SK-N-SH (cell line): ENCODE results near the gene RAB40C. TPM values are rescaled to one million over a fixed set of nuclear protein-coding genes. Genes with fewer than 3 reads are reported as not detected.

Experiments used
- CTCF ChIA-PET: fragments of 300-600, 350-600 bp; formaldehyde crosslinking; extraction: SDS; loops from one replicate; lab custom pipeline; 2021; lab: Yijun Ruan, JAX
- POLR2A ChIA-PET: fragments of 350-600 bp; sonication (Branson Sonifier 250); formaldehyde crosslinking; extraction: SDS; loops from one replicate; lab custom pipeline; 2020; ENCODE audit warnings: antibody characterized with exemption, inconsistent platforms; lab: Yijun Ruan, JAX
- DNase-seq: peaks from one replicate; pipeline ENCODE4 v3.0.0; 2012
- H2AFZ ChIP-seq: fragments of 200-600 bp; sonication (generic); 2 replicates; pipeline ENCODE4 v1.8.1; 2016; ENCODE audit warnings: antibody characterized with exemption, mild to moderate bottlenecking, low read depth
- H3F3A ChIP-seq: fragments of 200-600 bp; sonication (generic); replicated peaks from 2 replicates; pipeline ENCODE3; 2016; ENCODE audit warnings: antibody characterized with exemption, mild to moderate bottlenecking; ENCODE audit not compliant: insufficient read depth
- H3K27ac ChIP-seq, 2 experiments: fragments of 200-500 bp in 1 of 2; fragments of 200-600 bp in 1 of 2; sonication (Bioruptor generic) in 1 of 2; sonication (generic), shearing (Covaris generic) in 1 of 2; 2 replicates each; pipeline versions ENCODE4 v1.5.1 to v1.6.1; 2014 to 2016; ENCODE audit warnings: low read depth in 2 of 2, inconsistent platforms in 1 of 2, low read length in 1 of 2, mild to moderate bottlenecking in 1 of 2, mixed read lengths in 1 of 2
- H3K27me3 ChIP-seq: fragments of 200-600 bp; sonication (generic), shearing (Covaris generic); 2 replicates; pipeline ENCODE4 v1.6.1; 2016; ENCODE audit warnings: mixed run types; ENCODE audit not compliant: insufficient read depth
- H3K36me3 ChIP-seq, 2 experiments: fragments of 200-500 bp in 1 of 2; fragments of 200-600 bp in 1 of 2; sonication (Bioruptor generic) in 1 of 2; sonication (generic) in 1 of 2; replicated peaks in 1 of 2; 2 replicates each; pipeline versions ENCODE3 to v1.5.1; 2014 to 2016; ENCODE audit warnings: low read length in 1 of 2, mild to moderate bottlenecking in 1 of 2; ENCODE audit not compliant: insufficient read depth in 2 of 2, control insufficient read depth in 1 of 2
- H3K4me1 ChIP-seq, 2 experiments: fragments of 200-500 bp in 1 of 2; fragments of 200-600 bp in 1 of 2; sonication (Bioruptor generic) in 1 of 2; sonication (generic), shearing (Covaris generic) in 1 of 2; 2 replicates each; pipeline versions ENCODE4 v1.5.1 to v1.6.1; 2014 to 2016; ENCODE audit warnings: low read depth in 1 of 2, low read length in 1 of 2, mixed run types in 1 of 2; ENCODE audit not compliant: insufficient read depth in 2 of 2, control insufficient read depth in 1 of 2
- H3K4me2 ChIP-seq: fragments of 200-600 bp; sonication (generic), shearing (Covaris generic); 2 replicates; pipeline ENCODE4 v1.6.1; 2017; ENCODE audit warnings: mixed run types
- H3K4me3 ChIP-seq, 2 experiments: fragments of 200-500 bp in 1 of 2; fragments of 200-600 bp in 1 of 2; sonication (Bioruptor generic) in 1 of 2; sonication (generic), shearing (Covaris generic) in 1 of 2; 2 replicates each; pipeline versions ENCODE4 v1.5.1 to v1.8.1; 2014 to 2016; ENCODE audit warnings: low read depth in 2 of 2, inconsistent platforms in 1 of 2, low read length in 1 of 2, mild to moderate bottlenecking in 1 of 2, mixed read lengths in 1 of 2, moderate library complexity in 1 of 2
- H3K79me2 ChIP-seq: fragments of 200-600 bp; sonication (generic); 2 replicates; pipeline ENCODE4 v1.8.1; 2017; ENCODE audit warnings: mild to moderate bottlenecking; ENCODE audit not compliant: insufficient read depth
- H3K9ac ChIP-seq: fragments of 200-600 bp; sonication (generic); 2 replicates; pipeline ENCODE4 v1.6.1; 2017; ENCODE audit warnings: mixed run types
- H3K9me2 ChIP-seq: fragments of 200-600 bp; sonication (generic); 2 replicates; pipeline ENCODE4 v1.6.1; 2017; ENCODE audit warnings: mixed run types
- H3K9me3 ChIP-seq: fragments of 200-600 bp; sonication (generic); 2 replicates; pipeline ENCODE4 v1.6.1; 2017; ENCODE audit warnings: mixed run types, mild to moderate bottlenecking, moderate library complexity
- H4K20me1 ChIP-seq: fragments of 200-600 bp; sonication (generic); 2 replicates; pipeline ENCODE4 v1.6.1; 2017; ENCODE audit warnings: mild to moderate bottlenecking, mixed run types; ENCODE audit not compliant: insufficient read depth
- CHD2 ChIP-seq: fragments of 150-350 bp; IDR thresholded peaks from 2 replicates; pipeline ENCODE4 v1.6.1; 2018; ENCODE audit warnings: low read length; ENCODE audit not compliant: partially characterized antibody
- ELF1 ChIP-seq: IDR thresholded peaks from 2 replicates; pipeline ENCODE4 v1.4.0; 2012
- EP300 ChIP-seq, 2 experiments: IDR thresholded peaks; 2 replicates each; pipeline versions ENCODE4 v1.4.0 to v1.6.1; 2012; ENCODE audit warnings: borderline replicate concordance in 1 of 2, low read depth in 1 of 2, low read length in 1 of 2
- EZH2phosphoT487 ChIP-seq: fragments of 200-600 bp; sonication (generic); IDR thresholded peaks from 2 replicates; pipeline ENCODE4 v1.6.1; 2017; ENCODE audit warnings: low read depth, mixed run types, mild to moderate bottlenecking, antibody characterized with exemption, moderate library complexity, borderline replicate concordance
- FOXJ3 ChIP-seq: sonication (generic); formaldehyde crosslinking; IDR thresholded peaks from 2 replicates; pipeline ENCODE4 v1.5.1; 2020; ENCODE audit warnings: mild to moderate bottlenecking, missing genetic modification reagents
- FOXM1 ChIP-seq: IDR thresholded peaks from 2 replicates; pipeline ENCODE4 v1.4.0; 2012; ENCODE audit warnings: low read depth, mild to moderate bottlenecking
- GABPA ChIP-seq: IDR thresholded peaks from 2 replicates; pipeline ENCODE4 v1.4.0; 2012; ENCODE audit warnings: low read depth, mild to moderate bottlenecking
- MXI1 ChIP-seq: IDR thresholded peaks from 2 replicates; pipeline ENCODE4 v1.6.1; 2012; ENCODE audit warnings: mild to moderate bottlenecking, low read depth, low read length, improper control_type of control experiment
- NFIC ChIP-seq: IDR thresholded peaks from 2 replicates; pipeline ENCODE4 v1.4.0; 2012; ENCODE audit warnings: borderline replicate concordance
- POLR2AphosphoS5 ChIP-seq: IDR thresholded peaks from 2 replicates; pipeline ENCODE4 v1.6.1; 2012; ENCODE audit warnings: low read depth, low read length
- RAD21 ChIP-seq: IDR thresholded peaks from 2 replicates; pipeline ENCODE4 v1.6.1; 2012; ENCODE audit warnings: mild to moderate bottlenecking, low read length
- RCOR1 ChIP-seq: fragments of 150-350 bp; IDR thresholded peaks from 2 replicates; pipeline ENCODE4 v1.6.1; 2017; ENCODE audit warnings: antibody characterized with exemption, low read length
- RFX5 ChIP-seq: IDR thresholded peaks from 2 replicates; pipeline ENCODE4 v1.6.1; 2012; ENCODE audit warnings: mild to moderate bottlenecking, improper control_type of control experiment, low read length
- RXRA ChIP-seq: IDR thresholded peaks from 2 replicates; pipeline ENCODE4 v1.4.0; 2012; ENCODE audit warnings: low read depth, mild to moderate bottlenecking, borderline replicate concordance
- SIN3A ChIP-seq: IDR thresholded peaks from 2 replicates; pipeline ENCODE4 v1.6.1; 2012; ENCODE audit warnings: low read depth, mild to moderate bottlenecking, low read length, moderate library complexity, borderline replicate concordance
- SMC3 ChIP-seq: IDR thresholded peaks from 2 replicates; pipeline ENCODE4 v1.6.1; 2012; ENCODE audit warnings: low read depth, low read length, improper control_type of control experiment
- WGBS: methylation state at CpG from one replicate; pipeline ENCODE4 v1.1.6; 2017; ENCODE audit warnings: low lambda C conversion rate; 5-methylcytosine and 5-hydroxymethylcytosine counted together
- polyA plus RNA-seq, 3 experiments: library from polyadenylated mRNA; depleted of rRNA; stranded (reverse); fragments of >200 nt; gene quantifications; 2 replicates each; pipeline ENCODE4 v1.2.3, GENCODE V29; 2012
- TF ChIP-seq, protein P1 (sequence below): IDR thresholded peaks from 2 replicates; pipeline ENCODE4 v1.4.0; 2012; ENCODE audit warnings: low read depth
- TF ChIP-seq, protein P2 (sequence below): IDR thresholded peaks from 2 replicates; pipeline ENCODE4 v1.4.0; 2012; ENCODE audit warnings: low read depth, borderline replicate concordance
- TF ChIP-seq, protein P3 (sequence below): fragments of 150-350 bp; IDR thresholded peaks from 2 replicates; pipeline ENCODE4 v1.6.1; 2016; ENCODE audit warnings: mild to moderate bottlenecking, low read depth, low read length
- TF ChIP-seq, protein P4 (sequence below): IDR thresholded peaks from 2 replicates; pipeline ENCODE4 v1.4.0; 2012; ENCODE audit warnings: low read depth, borderline replicate concordance
- TF ChIP-seq, protein P5 (sequence below): IDR thresholded peaks from 2 replicates; pipeline ENCODE4; 2012

The RAB40C gene
- polyA plus RNA-seq, 1 of the 3 experiments (the other 2 are of a cell fraction): 13.0 TPM

DNA sequence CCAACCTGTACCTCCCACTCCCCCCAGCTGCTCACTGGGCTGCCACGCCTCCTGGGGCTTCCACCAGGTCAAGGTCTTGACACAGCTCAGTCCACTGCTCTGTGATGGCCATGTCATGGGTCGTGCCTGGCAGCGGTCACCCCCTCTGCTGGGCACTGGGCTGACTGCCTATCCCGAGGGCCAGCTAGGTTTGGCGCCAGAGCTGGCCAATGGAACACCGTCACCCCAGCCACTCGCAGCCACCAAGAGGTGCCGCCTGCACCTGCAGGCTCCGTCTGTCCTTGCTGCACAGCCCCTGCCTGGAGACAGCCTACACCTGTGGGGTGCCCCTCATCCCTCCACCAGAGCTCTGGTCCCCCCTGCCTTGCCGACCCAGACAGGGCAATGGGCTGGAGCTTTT lies 4.5 kb upstream of the RAB40C start:
- H2AFZ ChIP-seq: no peak overlapping the region
- H3F3A ChIP-seq: peaks cover 20% of the 10 kb centered on the region
- TF ChIP-seq POLR2AphosphoS5 (0 out of 2 replicates have a peak, but pooled peaks have one; percentile 19), RAD21 (peak; percentile 31), MXI1 (no peak), GABPA (no peak), SMC3 (peak; percentile 29; the same call in 1 of the 2 replicates), RXRA (no peak)
- H3K9ac ChIP-seq: no peak overlapping the region
- no peak overlapping the region; a peak in 1 of 4 replicates for H3K4me3 ChIP-seq
- H3K4me1 ChIP-seq: peaks cover 21 to 30% of the 10 kb centered on the region in 2 experiments; a peak in 2 of 4 replicates
- no peaks in the 10 kb centered on the region for H3K9me3 ChIP-seq
- H3K79me2 ChIP-seq: peaks cover 23% of the 10 kb centered on the region
- WGBS: 0% methylated on average over 4 of the region's 10 CpGs
- peak; percentile 83 for DNase-seq
- no peaks in the 10 kb centered on the region for H3K27me3 ChIP-seq
- POLR2A ChIA-PET: interaction anchor here (0.7 to 1.2 kb wide), 4 partner anchors 8 to 206 kb away, joined by 3 to 5 read pairs (median 4); no protein-coding TSS in a partner anchor
- H3K36me3 ChIP-seq: peaks cover 3 to 11% of the 10 kb centered on the region in 2 experiments
- no peaks in the 10 kb centered on the region; the same call in 1 of the 2 replicates for H4K20me1 ChIP-seq
- no peak overlapping the region for H3K27ac ChIP-seq
- H3K4me2 ChIP-seq: no peak overlapping the region
- no peaks in the 10 kb centered on the region for H3K9me2 ChIP-seq
- CTCF ChIA-PET: interaction anchor here (1.0 to 1.9 kb wide), 8 partner anchors 9 to 83 kb away, joined by 3 to 6 read pairs (median 4); partner anchors contain the start of genes NHLRC4 and RHOT2

DNA sequence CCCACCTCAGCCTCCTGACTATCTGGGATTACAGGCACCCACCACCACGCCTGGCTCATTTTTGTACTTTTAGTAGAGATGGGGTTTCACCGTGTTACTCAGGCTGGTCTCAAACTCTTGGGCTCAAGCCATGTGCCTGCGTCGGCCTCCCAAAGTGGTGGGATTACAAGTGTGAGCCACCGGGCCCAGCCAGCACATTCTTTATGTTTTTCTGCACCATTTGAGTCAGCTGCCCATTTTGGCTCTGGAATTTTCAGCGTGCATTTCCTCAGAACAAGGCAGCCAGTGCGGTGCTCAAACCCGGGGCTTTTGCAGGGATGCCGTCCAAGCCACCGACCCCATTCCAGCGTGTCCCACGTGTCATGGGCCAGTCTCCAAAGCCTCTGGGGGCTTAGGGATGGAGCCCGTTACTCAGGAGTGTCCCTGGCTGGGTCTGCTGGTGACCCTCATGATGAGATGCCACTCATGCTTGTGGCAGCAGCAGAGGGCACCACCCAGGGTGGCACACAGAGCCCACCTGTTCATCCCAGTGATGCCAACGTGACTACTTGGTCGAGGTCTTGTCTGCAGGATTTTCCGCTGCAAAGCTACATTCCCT lies 3.7 kb upstream of the RAB40C start:
- peaks cover 31% of the 10 kb centered on the region for H3K79me2 ChIP-seq
- DNase-seq: no peak
- peaks cover 20% of the 10 kb centered on the region for H3F3A ChIP-seq
- WGBS: 51% methylated on average over 7 of the region's 16 CpGs
- H3K27ac ChIP-seq: no peak overlapping the region; a peak in 1 of 4 replicates
- H4K20me1 ChIP-seq: peaks cover 8% of the 10 kb centered on the region
- TF ChIP-seq, protein P1, sequence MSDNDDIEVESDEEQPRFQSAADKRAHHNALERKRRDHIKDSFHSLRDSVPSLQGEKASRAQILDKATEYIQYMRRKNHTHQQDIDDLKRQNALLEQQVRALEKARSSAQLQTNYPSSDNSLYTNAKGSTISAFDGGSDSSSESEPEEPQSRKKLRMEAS: no peak
- TF ChIP-seq RFX5 (no peak), CHD2 (no peak), NFIC (no peak), RCOR1 (no peak), ELF1 (no peak), MXI1 (no peak), FOXM1 (no peak), EZH2phosphoT487 (no peak), RAD21 (no peak), SIN3A (no peak), FOXJ3 (CRISPR knock-in tag) (no peak), EP300 (IDR thresholded peaks at IDR 0.05; ENCODE audit: borderline replicate concordance in 1 of 2, low read depth in 1 of 2, low read length in 1 of 2) (no peak)
- TF ChIP-seq, protein P2, sequence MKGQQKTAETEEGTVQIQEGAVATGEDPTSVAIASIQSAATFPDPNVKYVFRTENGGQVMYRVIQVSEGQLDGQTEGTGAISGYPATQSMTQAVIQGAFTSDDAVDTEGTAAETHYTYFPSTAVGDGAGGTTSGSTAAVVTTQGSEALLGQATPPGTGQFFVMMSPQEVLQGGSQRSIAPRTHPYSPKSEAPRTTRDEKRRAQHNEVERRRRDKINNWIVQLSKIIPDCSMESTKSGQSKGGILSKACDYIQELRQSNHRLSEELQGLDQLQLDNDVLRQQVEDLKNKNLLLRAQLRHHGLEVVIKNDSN: no peak
- TF ChIP-seq, protein P3, sequence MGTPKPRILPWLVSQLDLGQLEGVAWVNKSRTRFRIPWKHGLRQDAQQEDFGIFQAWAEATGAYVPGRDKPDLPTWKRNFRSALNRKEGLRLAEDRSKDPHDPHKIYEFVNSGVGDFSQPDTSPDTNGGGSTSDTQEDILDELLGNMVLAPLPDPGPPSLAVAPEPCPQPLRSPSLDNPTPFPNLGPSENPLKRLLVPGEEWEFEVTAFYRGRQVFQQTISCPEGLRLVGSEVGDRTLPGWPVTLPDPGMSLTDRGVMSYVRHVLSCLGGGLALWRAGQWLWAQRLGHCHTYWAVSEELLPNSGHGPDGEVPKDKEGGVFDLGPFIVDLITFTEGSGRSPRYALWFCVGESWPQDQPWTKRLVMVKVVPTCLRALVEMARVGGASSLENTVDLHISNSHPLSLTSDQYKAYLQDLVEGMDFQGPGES: no peak
- TF ChIP-seq, protein P4, sequence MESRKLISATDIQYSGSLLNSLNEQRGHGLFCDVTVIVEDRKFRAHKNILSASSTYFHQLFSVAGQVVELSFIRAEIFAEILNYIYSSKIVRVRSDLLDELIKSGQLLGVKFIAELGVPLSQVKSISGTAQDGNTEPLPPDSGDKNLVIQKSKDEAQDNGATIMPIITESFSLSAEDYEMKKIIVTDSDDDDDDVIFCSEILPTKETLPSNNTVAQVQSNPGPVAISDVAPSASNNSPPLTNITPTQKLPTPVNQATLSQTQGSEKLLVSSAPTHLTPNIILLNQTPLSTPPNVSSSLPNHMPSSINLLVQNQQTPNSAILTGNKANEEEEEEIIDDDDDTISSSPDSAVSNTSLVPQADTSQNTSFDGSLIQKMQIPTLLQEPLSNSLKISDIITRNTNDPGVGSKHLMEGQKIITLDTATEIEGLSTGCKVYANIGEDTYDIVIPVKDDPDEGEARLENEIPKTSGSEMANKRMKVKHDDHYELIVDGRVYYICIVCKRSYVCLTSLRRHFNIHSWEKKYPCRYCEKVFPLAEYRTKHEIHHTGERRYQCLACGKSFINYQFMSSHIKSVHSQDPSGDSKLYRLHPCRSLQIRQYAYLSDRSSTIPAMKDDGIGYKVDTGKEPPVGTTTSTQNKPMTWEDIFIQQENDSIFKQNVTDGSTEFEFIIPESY: no peak
- TF ChIP-seq, protein P5, sequence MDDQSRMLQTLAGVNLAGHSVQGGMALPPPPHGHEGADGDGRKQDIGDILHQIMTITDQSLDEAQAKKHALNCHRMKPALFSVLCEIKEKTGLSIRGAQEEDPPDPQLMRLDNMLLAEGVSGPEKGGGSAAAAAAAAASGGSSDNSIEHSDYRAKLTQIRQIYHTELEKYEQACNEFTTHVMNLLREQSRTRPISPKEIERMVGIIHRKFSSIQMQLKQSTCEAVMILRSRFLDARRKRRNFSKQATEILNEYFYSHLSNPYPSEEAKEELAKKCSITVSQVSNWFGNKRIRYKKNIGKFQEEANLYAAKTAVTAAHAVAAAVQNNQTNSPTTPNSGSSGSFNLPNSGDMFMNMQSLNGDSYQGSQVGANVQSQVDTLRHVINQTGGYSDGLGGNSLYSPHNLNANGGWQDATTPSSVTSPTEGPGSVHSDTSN: no peak
- H3K4me2 ChIP-seq: no peak overlapping the region
- POLR2A ChIA-PET: interaction anchor here (1.2 to 1.7 kb wide), 2 partner anchors 14 to 20 kb away, joined by 5 to 7 read pairs; no protein-coding TSS in a partner anchor
- peaks cover 21 to 37% of the 10 kb centered on the region in 2 experiments; a peak in 2 of 4 replicates for H3K4me1 ChIP-seq
- H3K27me3 ChIP-seq: no peaks in the 10 kb centered on the region
- H2AFZ ChIP-seq: no peak overlapping the region
- H3K9ac ChIP-seq: no peak overlapping the region
- no peaks in the 10 kb centered on the region for H3K9me3 ChIP-seq
- H3K4me3 ChIP-seq: no peak overlapping the region
- CTCF ChIA-PET: interaction anchor here (1.0 to 1.9 kb wide), 4 partner anchors 39 to 82 kb away, joined by 3 to 6 read pairs (median 4); partner anchors contain the start of gene RHOT2
- peaks cover 3 to 7% of the 10 kb centered on the region in 2 experiments for H3K36me3 ChIP-seq
- H3K9me2 ChIP-seq: no peaks in the 10 kb centered on the region
